HG03039 (cell line): Measurements from ENCODE around the gene PSG5.
"Not testable (repeated sequence)": the region's sequence is repeated elsewhere in the genome, so short reads cannot be mapped to it uniquely, and the experiment has no call there.

Source experiments
- ATAC-seq: cut with Tn5 transposase; IDR thresholded peaks from one replicate; pipeline ENCODE4 v1.9.1; 2021; ENCODE audit warnings: mild to moderate bottlenecking, moderate library complexity; ENCODE audit not compliant: unreplicated experiment

PSG5 gene

DNA sequence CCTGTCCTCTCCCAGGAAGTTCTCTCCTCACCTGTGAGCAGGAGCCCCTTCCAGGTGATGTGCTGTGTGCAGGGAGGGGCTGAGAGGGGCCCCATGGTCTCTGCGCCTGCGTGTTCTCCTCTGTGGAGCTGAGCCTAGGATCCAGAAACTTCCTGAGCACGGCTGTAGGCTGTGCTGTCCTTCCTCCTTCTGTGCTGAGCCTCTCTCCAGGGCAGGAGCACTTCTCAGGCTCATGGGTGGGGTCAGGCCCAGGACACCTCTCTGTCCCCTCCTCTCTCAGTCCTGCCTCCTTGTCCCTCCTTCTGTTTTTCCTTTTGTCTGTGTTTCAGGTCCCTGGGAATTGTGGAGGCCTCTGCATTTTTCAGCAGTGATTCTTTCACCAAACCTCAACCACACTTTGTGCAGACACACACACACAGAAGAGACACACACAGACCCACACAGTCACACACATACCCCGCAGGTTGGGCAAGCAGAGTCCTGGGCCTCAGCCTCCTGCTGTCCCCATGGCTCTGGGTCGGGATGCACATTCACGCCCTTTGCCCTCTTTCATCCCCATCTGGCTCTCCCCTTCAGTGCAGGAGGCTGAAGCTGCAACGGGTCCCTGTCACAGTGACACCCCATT lies at the start of gene PSG5:
Gene PSG5, minus strand, starts transcription at position 226 of the 625 bp plus-strand sequence. Its CDS starts 131 bp downstream, at position 95.
- not testable (repeated sequence) for ATAC-seq

DNA sequence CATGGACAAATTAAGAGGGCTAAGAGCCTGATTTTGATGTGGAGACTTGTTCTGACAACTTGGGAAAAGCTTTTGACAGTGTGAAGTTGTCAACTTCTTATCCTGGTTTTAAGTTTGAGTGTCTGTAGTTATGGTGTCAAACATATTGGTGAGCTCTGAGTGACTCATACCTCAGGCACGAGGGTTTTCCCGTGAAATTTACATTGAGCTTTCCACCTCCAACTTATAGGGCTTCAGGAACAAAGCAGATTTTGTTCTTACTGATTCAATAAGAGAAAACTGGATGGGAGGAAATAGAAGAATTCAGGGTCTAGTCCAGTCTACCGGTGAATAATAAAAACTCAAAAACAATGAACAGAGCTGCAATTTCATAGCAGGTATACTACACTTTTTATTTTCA lies 49.4 kb upstream of the PSG5 start:
- not testable (repeated sequence) for ATAC-seq

DNA sequence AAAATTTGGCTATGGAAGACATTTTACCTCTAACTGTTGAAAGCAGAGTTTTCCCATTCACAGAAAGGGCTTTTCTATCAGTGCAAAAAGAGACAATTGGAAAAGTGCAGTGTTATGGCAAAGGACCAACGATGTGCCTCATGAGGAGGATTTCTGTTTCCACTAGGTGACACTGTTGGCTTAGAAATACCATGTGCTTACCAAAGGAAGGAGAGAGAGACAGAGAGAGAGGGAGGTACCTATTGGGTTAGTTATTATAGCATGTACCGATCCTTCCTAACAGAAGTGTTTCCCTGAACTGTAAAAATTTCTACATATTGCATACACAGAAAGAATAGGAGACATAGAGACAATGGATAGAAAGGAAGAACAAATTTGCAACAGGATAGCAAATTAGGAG lies 43.0 kb upstream of the PSG5 start:
- ATAC-seq, result no peak

DNA sequence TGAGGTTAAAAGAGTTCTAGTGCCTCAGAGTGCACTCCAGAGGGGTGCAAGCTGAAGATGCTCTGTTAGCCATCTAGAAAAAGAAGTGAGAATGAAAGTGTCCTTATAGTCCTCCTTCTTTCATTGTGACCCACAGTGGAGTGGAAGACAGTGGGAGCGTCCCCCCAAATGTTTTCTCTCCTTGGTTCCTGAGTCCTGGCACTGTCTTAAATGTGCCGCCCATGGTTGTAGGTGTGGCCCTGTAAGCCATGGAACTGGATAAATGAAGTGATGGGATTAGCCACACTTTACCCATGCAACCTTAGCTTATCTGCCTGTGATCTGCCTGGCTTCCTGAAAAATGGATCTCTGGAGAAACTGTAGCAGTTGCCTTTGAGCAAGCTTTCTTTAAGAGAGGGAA lies 42.4 kb upstream of the PSG5 start:
- not testable (repeated sequence) for ATAC-seq

DNA sequence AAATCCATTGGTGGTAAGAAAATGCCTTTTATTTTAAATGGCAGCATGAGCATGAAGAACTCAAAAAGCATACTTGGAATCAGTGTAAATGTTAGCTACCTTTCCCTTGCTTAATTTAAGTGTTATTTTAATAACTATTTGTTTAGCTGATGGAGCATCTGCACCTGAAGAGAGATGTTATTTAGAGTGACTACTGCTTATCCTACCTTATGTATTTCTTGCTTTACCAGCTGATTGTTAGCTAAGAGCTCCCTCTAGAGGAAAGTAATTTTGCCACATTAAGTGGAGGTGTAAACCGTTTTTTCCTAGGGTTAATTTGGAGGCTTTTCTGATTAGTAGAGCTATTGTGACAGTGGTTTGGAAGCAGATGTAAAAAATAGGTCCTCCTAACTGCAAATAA lies 40.6 kb upstream of the PSG5 start:
- not testable (repeated sequence) for ATAC-seq

DNA sequence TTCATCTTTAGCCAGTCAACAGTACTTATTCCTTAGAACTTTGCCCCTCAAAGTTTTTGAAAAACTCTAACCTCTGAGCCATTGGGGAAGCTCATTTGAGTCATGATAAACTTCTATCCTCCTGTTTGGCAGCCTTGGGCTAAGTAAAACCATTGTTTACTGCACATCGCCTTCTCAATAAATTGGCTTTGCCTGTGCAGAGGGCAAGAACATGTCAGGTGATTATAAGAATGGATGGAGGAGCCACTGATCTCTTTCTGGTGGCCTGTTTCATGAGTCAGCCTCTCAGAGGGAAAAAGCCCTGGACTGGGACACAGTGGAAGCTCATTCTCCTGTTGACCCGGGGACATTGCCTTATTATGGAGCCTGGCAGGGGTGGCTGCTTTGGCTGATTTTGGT lies 38.5 kb upstream of the PSG5 start:
- ATAC-seq, result no peak

DNA sequence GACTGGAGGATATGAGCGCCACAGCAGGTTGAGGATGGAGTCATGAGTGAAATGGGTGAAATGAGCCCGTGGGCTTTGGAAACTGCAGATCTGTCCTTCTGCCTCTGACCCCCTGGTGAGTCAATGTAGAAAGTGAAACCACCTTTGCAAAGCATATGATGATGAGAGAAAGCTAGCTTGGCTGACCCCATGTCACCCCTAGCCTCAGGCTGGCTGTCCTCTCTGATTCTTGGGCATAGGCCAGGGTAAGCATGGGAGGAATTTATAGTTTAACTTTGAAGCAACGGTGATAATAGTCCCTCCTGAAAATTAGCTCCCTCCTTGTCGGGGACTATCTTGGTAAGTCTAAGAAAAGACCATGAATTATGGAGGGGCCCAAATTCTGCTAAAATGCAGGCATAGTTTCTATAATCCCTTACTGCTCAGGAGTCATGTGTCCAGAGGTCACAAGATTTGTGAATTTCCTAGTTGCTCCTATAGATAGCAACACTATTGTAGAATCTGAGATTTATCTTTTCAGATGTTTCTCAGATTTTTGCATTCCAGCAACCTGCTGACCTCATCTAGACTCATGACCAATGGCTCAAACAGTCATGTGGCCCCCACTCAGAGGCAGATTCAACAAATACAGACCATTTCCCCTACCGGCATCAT lies 38.0 kb upstream of the PSG5 start:
- ATAC-seq, result not testable (repeated sequence)

DNA sequence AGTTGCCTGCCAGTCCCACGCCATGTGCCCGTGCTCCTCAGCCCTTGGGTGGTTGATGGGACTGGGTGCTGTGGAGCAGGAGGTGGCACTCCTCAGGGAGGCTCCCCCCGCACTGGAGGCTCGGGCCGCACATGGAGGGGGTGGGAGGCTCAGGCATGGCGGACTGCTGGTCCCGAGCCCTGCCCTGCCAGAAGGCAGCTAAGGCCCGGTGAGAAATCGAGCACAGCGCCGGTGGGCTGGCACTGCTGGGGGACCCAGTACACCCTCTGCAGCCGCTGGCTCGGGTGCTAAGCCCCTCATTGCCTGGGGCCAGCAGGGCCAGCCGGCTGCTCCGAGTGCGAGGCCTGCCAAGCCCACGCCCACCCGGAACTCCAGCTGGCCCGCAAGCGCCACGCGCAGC lies 35.6 kb upstream of the PSG5 start:
- ATAC-seq, result not testable (repeated sequence)

DNA sequence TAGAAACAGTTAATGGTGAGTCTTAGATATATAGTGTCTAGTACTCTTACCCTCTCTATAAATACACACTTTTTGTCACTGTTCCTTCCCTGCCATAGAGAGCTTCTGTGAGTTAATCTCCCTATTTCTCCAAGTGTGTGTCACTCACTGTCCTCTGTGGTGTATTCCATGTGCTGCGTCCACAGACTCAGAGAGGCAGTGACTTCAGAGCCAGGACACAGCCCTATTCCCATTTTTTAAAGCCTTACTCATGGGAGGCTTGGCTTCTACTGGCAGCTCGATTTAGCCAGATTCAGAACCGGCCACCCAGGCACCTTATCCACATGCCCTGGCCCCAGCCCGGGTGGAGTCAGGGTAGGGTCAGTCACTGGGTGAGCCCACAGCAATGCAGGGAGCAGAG lies 32.8 kb upstream of the PSG5 start:
- not testable (repeated sequence) for ATAC-seq

DNA sequence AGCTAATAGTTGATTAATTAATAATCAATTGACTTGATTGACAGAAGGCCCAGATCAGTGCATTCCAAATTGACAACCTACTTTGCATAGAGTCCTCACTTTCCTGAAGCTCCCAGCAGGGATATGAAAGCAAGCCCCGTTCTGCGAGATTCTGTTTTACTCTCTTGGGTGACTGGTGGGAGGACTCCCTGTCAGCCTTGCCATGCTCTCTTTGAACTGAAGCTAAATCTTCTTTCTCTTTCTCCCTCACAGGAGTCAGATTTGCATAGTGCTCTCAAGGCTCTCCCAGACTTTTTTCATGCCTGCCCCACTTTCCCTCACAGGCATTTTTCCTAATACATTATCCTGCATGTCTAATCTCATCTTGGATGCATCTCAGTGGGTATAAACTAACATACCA lies 29.5 kb upstream of the PSG5 start:
- not testable (repeated sequence) for ATAC-seq

DNA sequence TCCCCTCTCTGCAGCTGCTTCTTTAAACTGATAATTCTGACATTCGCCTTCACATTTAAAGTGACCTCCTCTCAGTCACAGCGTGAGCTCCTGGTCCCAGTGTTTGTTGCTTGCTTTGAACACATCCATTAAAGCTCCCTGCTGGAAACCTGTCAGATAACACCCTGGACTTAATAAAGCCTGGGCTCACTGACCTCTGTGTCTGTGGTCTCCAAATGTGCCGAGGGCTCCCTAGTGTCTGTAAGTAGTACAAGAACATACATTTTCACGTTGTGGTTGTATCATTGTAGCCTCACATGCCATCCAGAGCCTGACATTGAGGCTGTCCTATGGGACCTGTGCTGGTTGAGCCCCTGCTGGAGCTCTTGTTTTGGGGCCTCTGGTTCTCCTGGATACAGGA lies 21.7 kb upstream of the PSG5 start:
- ATAC-seq, result no peak

DNA sequence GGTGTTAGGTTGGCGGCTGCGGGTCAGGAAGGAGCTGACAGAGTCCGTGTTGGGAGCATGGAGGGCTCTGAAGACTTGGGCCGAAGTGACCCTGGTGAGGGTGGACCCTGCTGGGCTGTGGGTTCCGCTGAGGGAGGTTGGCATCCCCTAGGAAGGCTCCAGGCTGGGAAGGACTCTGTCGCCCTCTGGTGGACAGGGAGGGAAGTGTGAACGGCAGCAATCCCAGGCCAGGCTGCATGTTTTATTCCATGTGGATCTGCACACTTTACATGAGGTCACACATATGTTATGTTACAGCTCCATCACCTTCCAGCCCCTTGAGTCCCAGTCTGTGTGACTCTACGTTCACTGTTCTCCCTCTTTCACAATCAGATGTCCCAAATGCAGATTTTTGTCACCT lies 20.8 kb upstream of the PSG5 start:
- not testable (repeated sequence) for ATAC-seq

DNA sequence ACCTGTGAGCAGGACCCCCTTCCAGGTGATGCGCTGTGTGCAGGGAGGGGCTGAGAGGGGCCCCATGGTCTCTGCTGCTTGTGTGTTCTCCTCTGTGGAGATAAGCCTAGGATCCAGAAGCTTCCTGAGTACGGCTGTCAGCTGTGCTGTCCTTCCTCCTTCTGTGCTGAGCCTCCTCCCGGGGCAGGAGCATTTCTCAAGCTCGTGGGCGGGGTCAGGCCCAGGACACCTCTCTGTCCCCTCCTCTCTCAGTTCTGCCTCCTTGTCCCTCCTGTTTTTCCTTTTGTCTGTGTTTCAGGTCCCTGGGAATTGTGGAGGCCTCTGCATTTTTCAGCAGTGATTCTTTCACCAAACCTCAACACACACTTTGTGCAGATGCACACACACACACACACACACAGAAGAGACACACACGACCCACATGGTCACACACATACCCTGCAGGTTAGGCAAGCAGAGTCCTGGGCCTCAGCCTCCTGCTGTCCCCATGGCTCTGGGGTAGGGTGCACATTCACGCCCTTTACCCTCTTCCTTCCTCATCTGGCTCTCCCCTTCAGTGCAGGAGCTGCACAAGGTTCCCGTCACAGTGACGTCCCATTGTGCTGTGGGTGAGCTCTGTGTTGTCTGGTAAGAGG lies 19.3 kb upstream of the PSG5 start, which contains the start of gene PSG4:
Gene PSG4, minus strand, starts transcription at position 168 of the 635 bp plus-strand sequence. Its CDS starts 102 bp downstream, at position 66.
- ATAC-seq, result not testable (repeated sequence)

DNA sequence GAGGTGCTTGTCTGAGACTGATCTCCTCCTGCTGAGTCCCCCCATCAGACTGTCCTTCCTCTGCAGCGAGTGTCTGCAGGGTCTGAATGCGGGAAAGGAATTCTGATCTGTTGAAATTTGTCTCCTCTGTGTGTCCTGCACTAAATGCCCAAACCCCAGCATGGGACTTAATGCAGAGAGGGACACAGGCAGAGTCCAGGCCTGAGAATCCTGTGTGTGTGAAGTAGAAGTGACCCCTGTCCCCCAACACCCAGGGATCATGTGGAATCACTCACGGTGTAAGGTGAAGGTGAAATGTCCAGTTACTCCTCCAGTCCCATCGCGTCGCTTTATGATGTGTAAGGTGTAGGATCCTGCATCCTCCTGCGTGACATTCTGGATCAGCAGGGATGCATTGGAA lies 17.3 kb upstream of the PSG5 start:
- not testable (repeated sequence) for ATAC-seq

DNA sequence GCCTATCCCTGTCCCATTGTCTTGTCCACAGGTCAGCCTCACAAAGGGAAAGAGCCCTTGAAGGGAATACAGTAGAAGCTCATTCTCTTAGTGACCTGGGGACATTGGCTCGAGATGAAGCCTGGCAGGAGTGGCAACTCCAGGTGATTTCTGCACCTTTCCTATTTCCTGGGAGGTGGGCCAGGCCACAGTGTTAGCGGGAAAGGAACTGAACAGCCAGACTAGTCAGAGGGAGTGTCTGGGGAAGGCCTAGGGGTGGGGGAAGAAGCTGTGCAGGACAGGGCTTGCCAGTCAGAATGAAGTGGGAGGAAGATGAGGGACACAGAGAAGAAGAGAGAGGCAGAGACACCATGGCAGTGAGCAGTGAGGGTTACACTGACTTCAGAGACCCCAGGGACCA lies 15.6 kb upstream of the PSG5 start:
- not testable (repeated sequence) for ATAC-seq

DNA sequence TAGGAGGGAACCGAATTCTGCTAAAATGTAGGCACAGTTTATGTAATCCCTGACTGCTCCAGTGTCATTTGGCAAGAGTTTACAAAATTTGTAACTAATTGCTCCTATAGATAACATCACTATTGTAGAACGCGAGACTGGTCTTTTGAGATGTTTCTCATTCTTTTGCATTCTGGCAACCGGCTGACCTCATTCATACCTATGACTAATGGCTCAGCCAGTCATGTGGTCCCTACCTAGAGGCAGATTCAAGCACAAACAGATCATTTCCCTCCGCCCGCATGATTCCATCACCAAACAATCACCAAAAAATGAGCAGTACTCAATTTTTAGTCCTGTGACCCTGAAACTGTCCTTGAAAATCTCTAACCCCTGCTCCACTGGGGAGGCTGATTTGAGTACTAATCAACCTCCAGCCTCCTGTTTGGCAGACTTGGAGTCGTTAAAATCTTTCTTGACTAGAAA lies 15.0 kb upstream of the PSG5 start:
- ATAC-seq, result not testable (repeated sequence)

DNA sequence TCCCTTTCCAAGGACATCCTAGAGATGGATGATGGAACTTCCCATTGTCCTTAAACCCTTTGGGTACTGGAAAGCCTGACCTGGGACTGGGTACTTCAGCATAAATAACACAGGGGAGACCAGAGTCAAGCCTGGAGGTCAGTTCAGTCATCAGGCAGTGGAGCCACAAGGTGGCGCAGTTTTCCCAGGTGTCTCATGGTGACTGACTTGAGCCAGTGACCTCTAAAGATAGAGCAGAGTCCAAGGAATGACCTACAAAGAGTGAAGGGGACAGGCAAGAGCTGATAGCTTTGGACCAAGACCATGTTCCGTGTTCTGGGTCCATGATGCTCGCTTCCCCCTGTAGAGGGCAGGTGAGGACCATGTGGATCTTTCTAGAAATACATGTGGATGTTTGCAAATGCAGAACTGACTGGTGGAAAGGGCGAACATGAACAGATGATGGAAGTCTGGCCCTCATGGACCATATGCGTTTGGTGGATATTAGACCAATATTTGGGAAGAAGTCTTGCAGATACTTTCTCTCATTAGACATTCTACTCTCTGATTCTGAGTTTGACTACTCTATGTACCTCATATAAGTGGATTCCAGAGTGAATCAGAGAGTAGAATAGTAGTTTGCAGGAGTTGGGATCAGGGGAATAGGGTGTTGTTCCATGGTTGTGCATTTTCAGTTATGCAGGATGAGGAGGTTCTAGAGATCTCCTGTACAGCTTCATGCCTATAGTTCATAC lies 12.5 kb upstream of the PSG5 start:
- not testable (repeated sequence) for ATAC-seq

DNA sequence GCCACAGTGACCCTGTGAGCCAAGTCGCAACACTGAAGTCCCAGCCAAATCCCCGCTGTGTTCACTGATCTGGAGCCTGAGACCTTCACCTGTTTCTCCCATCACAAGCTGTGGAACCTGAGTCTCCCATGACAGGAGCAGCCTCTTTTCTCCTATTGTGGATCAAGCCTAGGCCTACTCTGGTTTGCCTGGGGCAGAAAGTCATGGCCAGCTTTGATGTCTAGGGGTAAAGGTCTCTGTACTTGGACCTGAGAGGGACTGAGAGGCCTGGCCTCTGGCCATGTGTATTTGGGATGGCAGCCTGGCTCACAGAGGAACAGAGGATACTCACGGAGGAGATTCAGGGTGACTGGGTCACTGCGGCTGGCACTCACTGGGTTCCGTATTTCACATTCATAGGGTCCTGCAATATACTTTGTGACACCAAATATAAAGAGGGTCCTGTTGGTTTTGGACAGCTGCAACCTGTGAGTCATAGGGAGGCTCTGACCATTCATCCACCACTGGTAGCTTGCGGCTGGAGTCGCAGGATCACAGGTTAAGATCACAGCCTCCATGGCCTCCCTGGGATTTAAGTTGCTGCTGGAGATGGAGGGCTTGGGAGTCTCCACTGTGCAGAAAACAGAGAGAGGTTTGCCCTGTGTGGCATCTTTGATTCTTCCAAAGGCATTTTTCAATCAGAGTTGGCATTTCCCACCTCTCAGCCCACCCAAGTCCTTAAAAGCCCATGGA lies 11.5 kb upstream of the PSG5 start:
- not testable (repeated sequence) for ATAC-seq

DNA sequence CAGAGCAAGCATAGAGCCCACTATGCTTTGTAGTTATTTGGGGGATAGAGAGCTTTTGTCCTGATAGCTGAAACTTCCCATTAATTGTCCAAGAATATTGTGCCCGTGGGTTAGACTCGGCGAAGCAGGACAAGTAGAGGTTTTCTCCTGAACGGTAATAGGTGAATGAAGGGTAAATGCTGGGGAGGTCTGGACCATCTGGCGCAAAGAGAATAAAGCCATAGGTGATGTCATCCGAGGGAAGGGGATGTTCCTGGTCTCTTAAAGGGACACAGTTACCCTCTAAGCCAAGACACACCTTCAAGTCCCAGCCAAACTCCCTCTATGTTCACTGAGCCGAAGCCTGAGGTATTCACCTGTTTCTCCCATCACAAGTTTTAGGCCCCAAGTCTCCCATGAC lies 8.1 kb upstream of the PSG5 start:
- not testable (repeated sequence) for ATAC-seq

DNA sequence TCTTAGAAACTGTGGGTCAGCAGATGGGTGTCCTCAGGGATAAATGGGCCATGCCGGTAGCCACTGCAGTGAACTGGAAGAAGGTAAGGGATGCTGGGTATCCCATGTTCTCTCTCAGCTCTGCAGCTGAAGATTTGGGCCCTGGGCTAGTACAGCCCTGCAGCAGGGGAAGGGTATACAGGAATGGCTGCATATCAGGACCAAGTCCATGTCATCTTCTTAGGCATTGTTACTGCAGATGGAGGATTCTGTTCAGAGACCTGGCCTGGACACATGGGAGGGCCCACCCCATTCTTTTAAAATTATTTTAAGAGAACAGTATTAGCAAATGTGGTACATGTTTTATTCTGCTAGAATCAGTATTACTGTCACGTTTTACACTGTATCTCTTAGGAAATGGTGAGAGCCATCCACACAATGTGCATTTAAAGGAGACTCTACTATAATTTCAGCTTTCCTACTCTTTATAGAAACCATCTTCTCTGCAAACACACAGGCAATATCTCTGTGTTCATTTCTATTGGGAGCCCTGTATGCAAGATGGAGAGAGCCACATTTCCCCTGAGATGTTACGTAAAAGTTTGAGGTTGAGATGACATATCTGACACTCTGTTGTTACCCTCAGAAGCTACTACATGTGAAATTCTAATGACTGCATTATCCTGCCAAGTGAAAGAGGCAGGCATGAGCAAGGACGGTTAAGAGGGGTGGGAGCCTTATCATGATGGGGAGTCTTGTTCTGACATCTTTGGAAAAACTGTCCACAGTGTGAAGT lies 6.2 kb upstream of the PSG5 start:
- not testable (repeated sequence) for ATAC-seq
